BJ (cell line): ENCODE results near the gene LIMCH1. TPM values are rescaled to one million over a fixed set of nuclear protein-coding genes. Genes with fewer than 3 reads are reported as not detected.

Experiments used
- CTCF ChIA-PET: fragments of 350-600 bp; formaldehyde crosslinking; extraction: SDS; loops from one replicate; lab custom pipeline; 2021; ENCODE audit warnings: antibody characterized with exemption, inconsistent platforms; lab: Yijun Ruan, JAX
- POLR2A ChIA-PET: fragments of 300-600 bp; sonication (Branson Sonifier 250); formaldehyde crosslinking; extraction: SDS; loops from one replicate; lab custom pipeline; 2021; ENCODE audit warnings: antibody characterized with exemption; lab: Charles Lee
- DNase-seq: peaks from one replicate; pipeline ENCODE4 v3.0.0-alpha.2; 2011; ENCODE audit warnings: low read depth
- H3K27me3 ChIP-seq: 2 replicates; pipeline ENCODE4 v1.6.0; 2011; ENCODE audit warnings: low read length; ENCODE audit not compliant: control insufficient read depth, insufficient read depth
- H3K36me3 ChIP-seq: 2 replicates; pipeline ENCODE4 v1.5.1; 2011; ENCODE audit warnings: low read length; ENCODE audit not compliant: control insufficient read depth, insufficient read depth
- H3K4me3 ChIP-seq: 2 replicates; pipeline ENCODE4 v1.5.1; 2011; ENCODE audit warnings: low read depth, mild to moderate bottlenecking, control low read depth, low read length
- polyA plus RNA-seq: library from polyadenylated mRNA; depleted of rRNA; stranded (reverse); fragments of >200 nt; gene quantifications from 2 replicates; pipeline ENCODE4 v1.2.3, GENCODE V29; 2011
- TF ChIP-seq, protein P1 (sequence below): IDR thresholded peaks from 2 replicates; pipeline ENCODE4 v1.5.1; 2011; ENCODE audit warnings: low read depth, mild to moderate bottlenecking, control low read depth, inconsistent platforms, low read length, moderate library complexity; ENCODE audit not compliant: insufficient read depth

LIMCH1 gene
- polyA plus RNA-seq, 1 experiment = 133 TPM

DNA sequence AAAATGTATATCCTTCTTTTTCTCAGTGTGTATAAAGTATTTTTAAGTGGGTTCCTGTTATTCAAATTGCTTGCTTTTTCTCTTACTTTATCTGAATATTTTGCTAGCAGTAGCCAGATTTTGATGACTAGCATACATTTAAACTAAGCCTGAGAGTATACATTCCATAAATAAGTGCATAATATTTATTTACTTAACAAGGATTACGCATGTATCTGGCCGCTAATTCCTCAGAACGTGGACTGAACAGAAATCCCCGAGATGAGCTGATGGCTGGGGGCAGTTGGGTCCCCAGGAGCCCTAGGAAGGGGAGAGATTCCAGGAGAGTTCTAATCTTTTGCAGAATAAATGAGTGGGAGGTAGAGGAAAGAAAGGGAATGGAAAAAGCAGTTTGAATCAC, 119.6 kb downstream of the LIMCH1 start:
- DNase-seq = no peak
- H3K4me3 ChIP-seq = no peak overlapping the region
- POLR2A ChIA-PET = no interaction called here
- 0 out of 2 replicates have a peak, but pooled peaks cover 3% of the 10 kb centered on the region for H3K36me3 ChIP-seq
- CTCF ChIA-PET = interaction anchor here (0.6 to 1.1 kb wide), 5 partner anchors 57 to 398 kb away, joined by 3 read pairs; no protein-coding TSS in a partner anchor
- TF ChIP-seq, protein P1, sequence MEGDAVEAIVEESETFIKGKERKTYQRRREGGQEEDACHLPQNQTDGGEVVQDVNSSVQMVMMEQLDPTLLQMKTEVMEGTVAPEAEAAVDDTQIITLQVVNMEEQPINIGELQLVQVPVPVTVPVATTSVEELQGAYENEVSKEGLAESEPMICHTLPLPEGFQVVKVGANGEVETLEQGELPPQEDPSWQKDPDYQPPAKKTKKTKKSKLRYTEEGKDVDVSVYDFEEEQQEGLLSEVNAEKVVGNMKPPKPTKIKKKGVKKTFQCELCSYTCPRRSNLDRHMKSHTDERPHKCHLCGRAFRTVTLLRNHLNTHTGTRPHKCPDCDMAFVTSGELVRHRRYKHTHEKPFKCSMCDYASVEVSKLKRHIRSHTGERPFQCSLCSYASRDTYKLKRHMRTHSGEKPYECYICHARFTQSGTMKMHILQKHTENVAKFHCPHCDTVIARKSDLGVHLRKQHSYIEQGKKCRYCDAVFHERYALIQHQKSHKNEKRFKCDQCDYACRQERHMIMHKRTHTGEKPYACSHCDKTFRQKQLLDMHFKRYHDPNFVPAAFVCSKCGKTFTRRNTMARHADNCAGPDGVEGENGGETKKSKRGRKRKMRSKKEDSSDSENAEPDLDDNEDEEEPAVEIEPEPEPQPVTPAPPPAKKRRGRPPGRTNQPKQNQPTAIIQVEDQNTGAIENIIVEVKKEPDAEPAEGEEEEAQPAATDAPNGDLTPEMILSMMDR = no peak
- H3K27me3 ChIP-seq = no peaks in the 10 kb centered on the region

DNA sequence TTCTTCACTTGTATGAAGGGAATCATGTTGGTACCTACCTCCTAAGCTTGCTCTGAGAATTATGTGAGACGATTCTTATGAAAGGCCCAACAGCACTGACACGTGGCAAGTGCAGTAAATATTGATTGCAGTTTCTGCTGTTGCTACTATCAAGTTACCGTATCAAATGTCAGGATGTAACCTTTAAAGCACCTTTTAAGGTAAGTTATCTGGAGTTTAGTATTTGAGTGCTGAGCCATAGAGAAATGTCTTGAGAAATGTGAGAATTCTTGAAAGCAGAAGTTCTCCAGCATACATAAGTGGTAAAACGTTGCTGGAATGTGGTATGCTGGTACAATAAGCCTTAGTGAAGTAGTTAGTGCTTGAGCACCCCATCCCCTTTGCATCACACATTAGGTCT, 120.2 kb downstream of the LIMCH1 start:
- Histone ChIP-seq H3K27me3 (no peaks in the 10 kb centered on the region), H3K4me3 (no peak overlapping the region), H3K36me3 (0 out of 2 replicates have a peak, but pooled peaks cover 3% of the 10 kb centered on the region)
- TF ChIP-seq, protein P1 = no peak
- ChIA-PET POLR2A (no interaction called here), CTCF (interaction anchor here (0.9 kb wide), 1 partner anchor 377 kb away, joined by 3 read pairs; no protein-coding TSS in a partner anchor)
- no peak for DNase-seq

DNA sequence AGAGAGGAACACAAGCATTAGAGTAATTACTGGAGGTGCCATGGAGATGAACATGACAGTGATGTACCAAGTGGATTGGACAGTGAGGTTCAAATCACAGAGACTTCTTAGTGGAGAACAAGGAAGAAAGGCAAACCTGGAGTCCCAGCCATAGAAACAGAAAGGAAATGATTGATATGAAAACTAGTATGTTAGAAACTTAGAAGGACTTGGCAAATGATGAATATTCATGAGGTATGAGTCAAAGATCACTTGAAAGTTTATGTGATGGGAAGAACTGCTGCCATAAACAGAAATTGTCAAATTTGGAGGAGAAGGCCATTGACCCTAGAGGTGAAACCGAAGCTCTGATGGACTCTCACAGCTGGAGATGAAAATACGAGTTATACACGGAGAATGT, 122.4 kb downstream of the LIMCH1 start:
- CTCF ChIA-PET = interaction anchor here (0.6 to 7.4 kb wide), 11 partner anchors 9 to 400 kb away, joined by 3 to 94 read pairs (median 5); no protein-coding TSS in a partner anchor
- Histone ChIP-seq H3K36me3 (no peaks in the 10 kb centered on the region), H3K27me3 (no peaks in the 10 kb centered on the region), H3K4me3 (no peak overlapping the region)
- POLR2A ChIA-PET = no interaction called here
- TF ChIP-seq, protein P1 = no peak
- DNase-seq = no peak

DNA sequence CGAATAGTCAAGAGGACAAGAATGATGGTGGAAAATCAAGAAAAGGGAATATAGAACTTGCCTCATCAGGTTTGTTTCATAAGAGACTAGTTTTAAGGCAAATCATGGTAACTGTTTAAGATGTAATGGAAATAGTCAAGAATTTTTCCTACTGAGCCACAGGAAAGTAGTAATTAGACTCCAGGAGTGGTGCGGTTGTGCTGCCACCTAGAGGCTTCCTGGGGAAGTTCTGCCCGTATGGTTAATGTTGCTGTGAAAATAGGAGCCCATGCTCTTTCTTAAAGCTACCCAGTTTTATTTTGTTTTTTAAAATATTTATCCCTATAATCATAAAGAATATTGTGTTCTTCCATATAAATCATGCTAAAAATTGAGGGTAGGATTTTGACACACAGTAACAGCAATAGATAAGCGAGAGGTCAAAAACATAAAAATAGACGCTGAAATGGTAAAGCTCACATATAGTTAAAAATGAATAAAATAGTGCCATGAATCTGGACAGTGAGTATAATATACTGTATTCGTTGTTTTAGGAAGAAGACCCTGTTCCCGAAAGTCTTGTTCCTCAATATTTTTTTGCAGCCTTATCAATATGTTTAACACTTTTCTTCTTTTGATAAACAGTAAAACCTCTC, 123.6 kb downstream of the LIMCH1 start:
- Histone ChIP-seq H3K27me3 (no peaks in the 10 kb centered on the region), H3K36me3 (no peaks in the 10 kb centered on the region), H3K4me3 (no peak overlapping the region)
- DNase-seq = no peak
- TF ChIP-seq, protein P1 = peak; percentile 89
- ChIA-PET POLR2A (interaction anchor here (0.6 kb wide), 1 partner anchor 382 kb away, joined by 4 read pairs; no protein-coding TSS in a partner anchor), CTCF (interaction anchor here (0.5 to 7.4 kb wide), 34 partner anchors 8 to 407 kb away, joined by 3 to 94 read pairs (median 4); no protein-coding TSS in a partner anchor)

DNA sequence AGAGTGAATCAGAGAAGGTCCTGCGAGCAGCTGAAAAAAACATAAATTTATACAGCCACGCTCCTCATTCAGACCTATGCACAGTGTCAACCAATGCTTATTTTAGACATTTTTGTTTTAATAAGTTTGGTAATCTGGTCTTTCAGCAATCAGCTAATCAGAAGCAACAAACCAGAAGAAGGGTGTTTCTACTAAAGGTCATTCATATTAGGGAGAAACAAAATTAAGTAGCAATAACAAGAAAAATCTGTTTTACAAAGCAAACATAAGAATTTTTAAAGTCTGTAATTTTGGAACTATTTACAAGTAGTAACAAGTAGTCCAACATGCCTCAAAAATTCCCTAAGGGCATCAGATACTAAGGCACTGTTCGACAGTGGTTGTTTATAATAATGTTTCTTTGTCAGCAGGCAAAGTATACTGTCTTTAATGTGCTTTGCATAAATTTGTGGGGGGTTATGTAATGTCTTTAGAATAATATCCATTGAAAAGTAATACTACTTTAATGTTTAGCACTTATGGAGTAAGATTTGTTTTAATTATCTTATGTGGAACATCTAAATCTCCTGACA, 127.8 kb downstream of the LIMCH1 start:
- Histone ChIP-seq H3K36me3 (no peaks in the 10 kb centered on the region), H3K27me3 (no peaks in the 10 kb centered on the region), H3K4me3 (no peak overlapping the region)
- CTCF ChIA-PET = interaction anchor here (0.8 to 7.4 kb wide), 2 partner anchors 22 to 385 kb away, joined by 3 to 94 read pairs; no protein-coding TSS in a partner anchor
- TF ChIP-seq, protein P1 = no peak
- DNase-seq = no peak
- POLR2A ChIA-PET = no interaction called here
